HG03575 (cell line): Measurements from ENCODE around the gene ZNF786.
"Not testable (repeated sequence)": the region's sequence is repeated elsewhere in the genome, so short reads cannot be mapped to it uniquely, and the experiment has no call there.

Source experiments
- ATAC-seq: cut with Tn5 transposase; IDR thresholded peaks from one replicate; pipeline ENCODE4 v1.9.1; 2021; ENCODE audit not compliant: unreplicated experiment, insufficient number of reproducible peaks, low FRiP score; ENCODE audit errors: extremely low read depth

ZNF786 gene

GRCh38 chr7:149087376-149087775, 3.1 kb downstream of the ZNF786 start:
- no peak for ATAC-seq

GRCh38 chr7:149085866-149086265, 4.7 kb downstream of the ZNF786 start:
- ATAC-seq: no peak

GRCh38 chr7:149084407-149084806, 6.1 kb downstream of the ZNF786 start:
- ATAC-seq: no peak

- no peak for ATAC-seq
Observed at GRCh38 chr7:149081914-149082313, 8.6 kb downstream of the ZNF786 start.

- ATAC-seq: no peak
Observed at GRCh38 chr7:149077594-149077993, 12.9 kb downstream of the ZNF786 start.

- ATAC-seq: no peak
Observed at GRCh38 chr7:149075286-149075685, 15.2 kb downstream of the ZNF786 start.

- ATAC-seq: no peak
Observed at GRCh38 chr7:149074116-149074885, 16.2 kb downstream of the ZNF786 start.

- ATAC-seq: no peak
Observed at GRCh38 chr7:149072438-149072775, 18.1 kb downstream of the ZNF786 start.

GRCh38 chr7:149071641-149072437, 18.7 kb downstream of the ZNF786 start:
- ATAC-seq: no peak

- ATAC-seq: no peak
Observed at GRCh38 chr7:149071182-149071635, 19.3 kb downstream of the ZNF786 start.

- no peak for ATAC-seq
Observed at GRCh38 chr7:149070372-149071125, 20.0 kb downstream of the ZNF786 start.

GRCh38 chr7:149067869-149068268, 22.6 kb downstream of the ZNF786 start:
- no peak for ATAC-seq

GRCh38 chr7:149063476-149063875, 27.0 kb downstream of the ZNF786 start:
- ATAC-seq: no peak

GRCh38 chr7:149062217-149062899, 28.2 kb downstream of the ZNF786 start:
- ATAC-seq: not testable (repeated sequence)

- no peak for ATAC-seq
Observed at GRCh38 chr7:149060156-149060555, 30.4 kb downstream of the ZNF786 start.

GRCh38 chr7:149053885-149054284, 36.6 kb downstream of the ZNF786 start:
- ATAC-seq: no peak

- no peak for ATAC-seq
Observed at GRCh38 chr7:149053384-149053783, 37.1 kb downstream of the ZNF786 start.

GRCh38 chr7:149050941-149051340, 39.6 kb downstream of the ZNF786 start:
- no peak for ATAC-seq

- no peak for ATAC-seq
Observed at GRCh38 chr7:149048805-149049204, 41.7 kb downstream of the ZNF786 start.
